Fibroblast of villous mesenchyme (primary cell): ENCODE results near the gene MICU1. TPM values are rescaled to one million over a fixed set of nuclear protein-coding genes. Genes with fewer than 3 reads are reported as not detected.

Experiments
- DNase-seq: peaks from one replicate; pipeline ENCODE4 v3.0.0-alpha.2; 2010; ENCODE audit warnings: low read depth
- H3K4me3 ChIP-seq: 2 replicates; pipeline ENCODE4 v1.5.1; 2011; ENCODE audit warnings: low read depth, mild to moderate bottlenecking, low read length
- total RNA-seq: library from RNA; depleted of rRNA; stranded (reverse); fragments of >200 nt; gene quantifications from 2 replicates; pipeline ENCODE4 v1.2.3, GENCODE V29; 2012
- TF ChIP-seq, protein P1 (sequence below): IDR thresholded peaks from 2 replicates; pipeline ENCODE4 v1.5.1; 2012; ENCODE audit warnings: low read depth, mild to moderate bottlenecking, low read length; ENCODE audit not compliant: insufficient read depth

MICU1 gene
- total RNA-seq, 1 donor, result 44.0 TPM

- TF ChIP-seq, protein P1, sequence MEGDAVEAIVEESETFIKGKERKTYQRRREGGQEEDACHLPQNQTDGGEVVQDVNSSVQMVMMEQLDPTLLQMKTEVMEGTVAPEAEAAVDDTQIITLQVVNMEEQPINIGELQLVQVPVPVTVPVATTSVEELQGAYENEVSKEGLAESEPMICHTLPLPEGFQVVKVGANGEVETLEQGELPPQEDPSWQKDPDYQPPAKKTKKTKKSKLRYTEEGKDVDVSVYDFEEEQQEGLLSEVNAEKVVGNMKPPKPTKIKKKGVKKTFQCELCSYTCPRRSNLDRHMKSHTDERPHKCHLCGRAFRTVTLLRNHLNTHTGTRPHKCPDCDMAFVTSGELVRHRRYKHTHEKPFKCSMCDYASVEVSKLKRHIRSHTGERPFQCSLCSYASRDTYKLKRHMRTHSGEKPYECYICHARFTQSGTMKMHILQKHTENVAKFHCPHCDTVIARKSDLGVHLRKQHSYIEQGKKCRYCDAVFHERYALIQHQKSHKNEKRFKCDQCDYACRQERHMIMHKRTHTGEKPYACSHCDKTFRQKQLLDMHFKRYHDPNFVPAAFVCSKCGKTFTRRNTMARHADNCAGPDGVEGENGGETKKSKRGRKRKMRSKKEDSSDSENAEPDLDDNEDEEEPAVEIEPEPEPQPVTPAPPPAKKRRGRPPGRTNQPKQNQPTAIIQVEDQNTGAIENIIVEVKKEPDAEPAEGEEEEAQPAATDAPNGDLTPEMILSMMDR, result peak; percentile 48
- H3K4me3 ChIP-seq, result no peak overlapping the region
- peak; percentile 22 for DNase-seq
Measured at GRCh38 chr10:72567889-72568640, 57.8 kb downstream of the MICU1 start.

DNA sequence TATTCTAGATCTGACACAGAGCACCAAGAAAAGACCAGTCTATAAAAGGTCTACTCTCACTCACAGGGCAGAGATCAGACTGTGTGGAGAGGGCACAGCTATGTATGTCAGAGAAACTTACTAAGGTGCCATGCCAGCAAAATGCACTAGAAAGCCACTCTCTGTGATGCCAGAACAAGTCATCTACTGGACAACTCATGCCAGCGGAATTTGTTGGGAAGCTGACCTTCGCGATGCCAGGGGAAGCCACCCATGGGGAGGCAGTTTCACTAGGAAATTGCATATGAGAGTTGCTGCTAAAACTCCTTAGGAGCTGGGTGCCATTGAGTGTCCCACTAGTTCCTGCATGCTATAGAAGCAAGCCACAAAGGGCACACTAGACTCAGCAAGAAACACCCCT is 58.5 kb downstream of the MICU1 start:
- no peak overlapping the region for H3K4me3 ChIP-seq
- DNase-seq, result no peak

DNA sequence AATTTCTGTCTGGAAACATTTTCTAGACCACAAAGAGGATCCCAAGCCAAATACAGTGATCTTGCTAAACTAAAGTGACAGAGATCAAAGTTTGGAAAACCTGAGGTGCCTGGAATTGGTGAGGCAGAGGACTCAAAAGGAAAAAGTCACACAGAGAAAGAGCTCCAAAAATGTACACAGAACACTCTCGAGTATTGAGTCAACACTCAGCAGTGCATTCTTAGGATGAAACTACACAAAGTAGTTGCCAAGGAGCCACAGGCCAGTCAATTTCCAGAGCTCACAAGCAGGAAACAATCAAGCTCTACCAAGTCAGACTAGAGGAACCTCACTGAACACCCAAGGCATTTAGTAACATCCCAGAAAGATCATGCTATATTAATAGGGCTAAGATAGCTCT is 61.3 kb downstream of the MICU1 start:
- no peak overlapping the region for H3K4me3 ChIP-seq
- TF ChIP-seq, protein P1, result no peak
- DNase-seq, result peak; percentile 48

More for the DNA sequence above, 58.5 kb downstream of the MICU1 start:
- TF ChIP-seq, protein P1, result no peak

DNA sequence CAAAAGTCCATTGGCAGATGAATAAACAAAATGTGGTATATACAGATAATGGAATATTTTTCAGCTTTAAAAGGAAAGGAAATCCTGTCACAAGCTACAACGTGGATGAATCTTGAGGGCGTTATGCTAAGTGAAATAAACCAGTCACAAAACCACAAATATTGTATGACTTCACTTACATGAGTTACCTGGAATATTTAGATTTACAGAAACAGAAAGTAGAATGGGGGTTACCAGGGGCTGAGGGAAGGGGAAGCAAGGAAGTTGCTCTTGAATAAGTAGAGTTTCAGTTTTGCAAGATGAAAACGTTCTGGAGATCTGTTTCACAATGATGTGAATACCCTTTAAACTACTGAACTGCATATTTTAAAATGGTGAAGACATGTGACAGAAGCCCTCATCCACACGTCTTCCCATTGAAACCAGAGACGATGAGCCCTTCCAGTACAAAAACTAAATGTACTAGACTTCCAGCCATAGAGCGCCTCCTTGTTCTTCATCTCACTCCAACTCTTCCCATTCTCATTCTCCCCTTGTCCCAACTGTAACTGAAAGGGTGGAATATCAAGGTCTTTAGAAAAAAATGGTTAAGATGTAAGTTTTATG is 62.4 kb downstream of the MICU1 start:
- H3K4me3 ChIP-seq, result no peak overlapping the region
- no peak for DNase-seq
- TF ChIP-seq, protein P1, result no peak

GRCh38 chr10:72561745-72562166 is 64.1 kb downstream of the MICU1 start:
- DNase-seq, result no peak
- no peak overlapping the region for H3K4me3 ChIP-seq
- TF ChIP-seq, protein P1, result no peak

DNA sequence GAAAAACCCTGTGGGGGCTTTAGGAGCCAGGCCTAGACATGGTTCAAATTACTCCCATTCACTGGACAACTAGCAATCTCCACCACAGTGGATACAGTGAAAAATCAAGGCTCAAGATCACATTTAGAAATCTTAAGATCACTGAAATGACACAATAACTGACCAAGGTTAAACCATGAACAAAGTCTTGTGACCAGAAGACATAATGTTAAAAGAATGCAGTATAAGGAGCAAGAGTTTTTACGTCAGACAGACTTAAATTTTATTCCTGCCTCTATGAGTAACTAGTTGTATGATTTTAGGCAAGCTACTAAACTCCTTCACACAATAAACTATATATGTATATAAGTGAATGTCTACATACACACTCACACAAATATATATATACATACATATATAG is 68.5 kb downstream of the MICU1 start:
- DNase-seq, result peak; percentile 75
- no peak overlapping the region for H3K4me3 ChIP-seq
- TF ChIP-seq, protein P1, result no peak
